NCI-H82 treated with DMSO at 0.1 percent for 48 hours (cell line): Measurements from ENCODE around the gene OR51A7.
"Not testable (repeated sequence)": the region's sequence is repeated elsewhere in the genome, so short reads cannot be mapped to it uniquely, and the experiment has no call there.

Experiments used
- DNase-seq: peaks from one replicate; lab custom pipeline; 2025; ENCODE audit not compliant: unreplicated experiment; lab: John Stamatoyannopoulos, UW

Gene OR51A7

DNA sequence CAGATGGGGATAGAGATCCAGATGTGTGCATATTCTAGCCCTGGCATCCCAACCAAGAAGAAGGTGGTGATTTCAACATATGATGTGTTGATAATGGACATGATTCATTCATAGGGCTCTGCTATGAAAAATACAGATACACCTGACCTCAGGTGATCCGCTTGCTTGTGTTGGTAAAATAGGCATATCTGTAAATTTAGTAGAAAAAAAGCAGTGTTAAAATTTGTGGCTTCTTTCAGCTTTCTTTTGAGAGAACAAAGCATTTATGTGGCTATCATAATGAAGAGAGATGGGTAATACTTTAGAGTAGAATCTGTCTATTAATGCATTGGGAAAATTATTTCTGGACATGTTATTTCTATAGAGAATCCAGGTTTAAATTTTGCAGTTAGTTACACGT, 52.0 kb downstream of the OR51A7 start, which contains the start of gene OR51A2:
TSS of gene OR51A2 (minus strand) at position 101 of the 400 bp plus-strand sequence. CDS start at position 101, 0 bp downstream.
- DNase-seq: not testable (repeated sequence)

DNA sequence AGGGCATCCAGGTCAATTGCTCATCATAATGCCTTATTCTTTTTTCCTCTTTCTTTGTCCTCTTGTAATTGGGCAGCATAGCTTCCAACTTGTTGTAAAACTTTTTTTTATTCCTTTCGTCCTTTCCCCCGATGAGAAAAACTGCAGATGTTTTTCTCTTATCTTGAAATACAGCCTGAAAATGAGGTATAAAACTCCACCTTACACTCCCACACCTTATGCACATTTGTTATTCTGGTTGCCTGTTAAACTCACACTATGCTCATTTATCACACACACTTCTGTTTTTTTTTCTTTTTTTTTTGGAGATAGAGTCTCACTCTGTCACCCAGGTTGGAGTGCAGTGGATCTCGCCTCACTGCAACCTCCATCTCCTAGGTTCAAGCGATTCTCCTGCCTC, 53.8 kb downstream of the OR51A7 start:
- no peak for DNase-seq
